Neural progenitor cell (in vitro differentiated cells): Measurements from ENCODE around the gene GRID1. TPM values are rescaled to one million over a fixed set of nuclear protein-coding genes. Genes with fewer than 3 reads are reported as not detected.

Experiments used
- DNase-seq: peaks from one replicate; pipeline ENCODE4 v3.0.0-alpha.2; 2016; ENCODE audit warnings: low spot score
- H2AFZ ChIP-seq: fragments of 200-600 bp; sonication (generic); replicated peaks from 2 replicates; pipeline ENCODE4 v1.6.1; 2016; ENCODE audit warnings: antibody characterized with exemption
- H3F3A ChIP-seq: fragments of 200-600 bp; sonication (generic); 2 replicates; pipeline ENCODE4 v1.6.1; 2016; ENCODE audit warnings: antibody characterized with exemption, low read depth
- H3K27ac ChIP-seq: fragments of 200-600 bp; sonication (generic); 2 replicates; pipeline ENCODE4 v1.5.1; 2016; ENCODE audit warnings: mild to moderate bottlenecking
- H3K27me3 ChIP-seq: fragments of 200-600 bp; sonication (generic); 2 replicates; pipeline ENCODE4 v1.6.1; 2016; ENCODE audit warnings: mild to moderate bottlenecking, moderate library complexity
- H3K36me3 ChIP-seq: fragments of 200-600 bp; sonication (generic); 2 replicates; pipeline ENCODE4 v1.5.1; 2016
- H3K4me1 ChIP-seq: fragments of 200-600 bp; sonication (generic); 2 replicates; pipeline ENCODE4 v1.6.1; 2016; ENCODE audit warnings: mixed run types
- H3K4me2 ChIP-seq: fragments of 200-600 bp; sonication (generic); 2 replicates; pipeline ENCODE4 v1.6.1; 2016
- H3K4me3 ChIP-seq: fragments of 200-600 bp; sonication (generic); 2 replicates; pipeline ENCODE4 v1.5.1; 2016
- H3K79me2 ChIP-seq: fragments of 200-600 bp; sonication (generic); 2 replicates; pipeline ENCODE4 v1.6.1; 2016; ENCODE audit warnings: low read depth
- H3K9ac ChIP-seq: fragments of 200-600 bp; sonication (generic); 2 replicates; pipeline ENCODE4 v1.6.1; 2016
- H3K9me3 ChIP-seq: fragments of 200-600 bp; sonication (generic); 2 replicates; pipeline ENCODE4 v1.5.1; 2016; ENCODE audit warnings: low read depth
- H4K20me1 ChIP-seq: fragments of 200-600 bp; sonication (generic); 2 replicates; pipeline ENCODE4 v1.6.1; 2016; ENCODE audit warnings: low read depth
- H3K27ac Mint-ChIP-seq: 3 replicates; pipeline ENCODE4 v1.8.0; 2021; ENCODE audit warnings: mixed read lengths
- H3K27me3 Mint-ChIP-seq: 2 replicates; pipeline ENCODE4 v1.8.0; 2022; ENCODE audit warnings: low read depth, mild to moderate bottlenecking, inconsistent platforms, moderate library complexity, mixed read lengths; ENCODE audit not compliant: insufficient read depth
- H3K36me3 Mint-ChIP-seq: 3 replicates; pipeline ENCODE4 v1.8.0; 2021; ENCODE audit warnings: mixed read lengths
- H3K4me1 Mint-ChIP-seq: 3 replicates; pipeline ENCODE4 v1.8.0; 2021; ENCODE audit warnings: mixed read lengths
- H3K4me3 Mint-ChIP-seq: 3 replicates; pipeline ENCODE4 v1.8.0; 2021; ENCODE audit warnings: mild to moderate bottlenecking, moderate library complexity, mixed read lengths
- H3K9me3 Mint-ChIP-seq: 3 replicates; pipeline ENCODE4 v1.8.0; 2020; ENCODE audit warnings: mixed read lengths
- CTCF ChIP-seq: fragments of 200-600 bp; sonication (generic); IDR thresholded peaks from 2 replicates; pipeline ENCODE4 v1.5.1; 2017; ENCODE audit warnings: antibody characterized with exemption, mild to moderate bottlenecking
- EZH2 ChIP-seq: fragments of 200-600 bp; sonication (generic); IDR thresholded peaks from 2 replicates; pipeline ENCODE4 v1.6.1; 2017; ENCODE audit warnings: antibody characterized with exemption, mild to moderate bottlenecking, moderate library complexity
- EZH2phosphoT487 ChIP-seq: fragments of 200-600 bp; sonication (generic); IDR thresholded peaks from 2 replicates; pipeline ENCODE4 v1.6.1; 2017; ENCODE audit warnings: antibody characterized with exemption
- total RNA-seq: library from RNA; depleted of rRNA; stranded (reverse); fragments of >200 nt; gene quantifications from 2 replicates; pipeline ENCODE4 v1.2.3, GENCODE V29; 2015; ENCODE audit warnings: low replicate concordance

The GRID1 gene
- total RNA-seq, 1 donor from 2014 or later = not detected

DNA sequence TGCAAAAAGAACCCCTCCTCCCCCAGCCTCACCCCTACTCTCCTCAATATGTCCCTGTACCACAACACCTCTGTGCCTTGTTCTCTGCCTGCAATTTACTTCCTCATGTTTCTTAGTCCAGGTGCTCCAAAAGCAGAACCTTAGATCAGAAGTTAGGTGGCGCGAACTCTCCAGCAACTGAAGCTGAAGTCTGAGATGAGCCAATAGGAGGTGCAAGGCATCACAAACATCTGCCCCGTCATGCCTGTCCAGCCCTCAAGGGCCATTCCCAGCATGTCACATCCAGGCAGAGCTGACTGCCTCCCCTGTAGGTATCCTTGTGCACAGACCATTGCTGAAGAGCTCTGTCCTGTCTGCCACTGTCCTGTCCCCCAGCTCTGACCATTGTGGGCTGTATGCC is 508.8 kb downstream of the GRID1 start:
- peaks cover 6% of the 10 kb centered on the region for H3K4me1 Mint-ChIP-seq
- H3K36me3 Mint-ChIP-seq = peaks cover 2% of the 10 kb centered on the region
- no peaks in the 10 kb centered on the region for H3K9me3 ChIP-seq

GRCh38 chr10:85857305-85857704 is 509.3 kb downstream of the GRID1 start:
- no peak overlapping the region for H3K9ac ChIP-seq
- H3K9me3 ChIP-seq = no peaks in the 10 kb centered on the region
- no peaks in the 10 kb centered on the region for H3K79me2 ChIP-seq
- H3F3A ChIP-seq = no peaks in the 10 kb centered on the region
- H3K27me3 Mint-ChIP-seq = peaks cover 5% of the 10 kb centered on the region
- no peak overlapping the region for H3K4me3 ChIP-seq
- H3K27ac ChIP-seq = no peak overlapping the region
- H3K36me3 ChIP-seq = no peaks in the 10 kb centered on the region
- TF ChIP-seq EZH2 (no peak), EZH2phosphoT487 (no peak), CTCF (no peak)
- H3K9me3 Mint-ChIP-seq = peaks cover 4% of the 10 kb centered on the region
- no peak overlapping the region for H3K27ac Mint-ChIP-seq
- H3K4me1 Mint-ChIP-seq = peaks cover 1% of the 10 kb centered on the region
- no peak overlapping the region for H3K4me2 ChIP-seq
- H2AFZ ChIP-seq = no peak overlapping the region
- no peaks in the 10 kb centered on the region for H4K20me1 ChIP-seq
- H3K36me3 Mint-ChIP-seq = peaks cover 2% of the 10 kb centered on the region
- no peak overlapping the region for H3K4me3 Mint-ChIP-seq
- DNase-seq = no peak
- no peaks in the 10 kb centered on the region for H3K27me3 ChIP-seq
- H3K4me1 ChIP-seq = no peaks in the 10 kb centered on the region

More for the DNA sequence above, 508.8 kb downstream of the GRID1 start:
- DNase-seq = no peak
- TF ChIP-seq CTCF (no peak), EZH2phosphoT487 (no peak), EZH2 (no peak)
- H3K4me3 Mint-ChIP-seq = no peak overlapping the region
- Histone ChIP-seq H3K27me3 (no peaks in the 10 kb centered on the region), H3K4me1 (no peaks in the 10 kb centered on the region), H3K79me2 (no peaks in the 10 kb centered on the region), H3F3A (no peaks in the 10 kb centered on the region), H3K27ac (no peak overlapping the region), H4K20me1 (no peaks in the 10 kb centered on the region), H3K4me3 (no peak overlapping the region), H3K4me2 (no peak overlapping the region), H3K36me3 (no peaks in the 10 kb centered on the region), H3K9ac (no peak overlapping the region), H2AFZ (no peak overlapping the region)
- peaks cover 4% of the 10 kb centered on the region for H3K9me3 Mint-ChIP-seq
- H3K27me3 Mint-ChIP-seq = peaks cover 5% of the 10 kb centered on the region
- no peak overlapping the region for H3K27ac Mint-ChIP-seq

- no peak overlapping the region for H3K27ac Mint-ChIP-seq
- TF ChIP-seq CTCF = no peak
- TF ChIP-seq EZH2phosphoT487 = no peak
- no peak for TF ChIP-seq EZH2
- peaks cover 8% of the 10 kb centered on the region for H3K27me3 Mint-ChIP-seq
- DNase-seq = no peak
- H3K4me1 Mint-ChIP-seq = peaks cover 13% of the 10 kb centered on the region
- no peak overlapping the region for H3K4me3 Mint-ChIP-seq
- Histone ChIP-seq H3K79me2 (no peaks in the 10 kb centered on the region), H3K9me3 (no peaks in the 10 kb centered on the region), H3K9ac (no peak overlapping the region), H3K36me3 (no peaks in the 10 kb centered on the region), H3K27ac (no peak overlapping the region), H4K20me1 (no peaks in the 10 kb centered on the region), H3K4me3 (no peak overlapping the region), H3K27me3 (no peaks in the 10 kb centered on the region), H3K4me2 (no peak overlapping the region), H3K4me1 (peaks cover 5% of the 10 kb centered on the region), H2AFZ (no peak overlapping the region), H3F3A (no peaks in the 10 kb centered on the region)
- H3K9me3 Mint-ChIP-seq = peaks cover 17% of the 10 kb centered on the region
- H3K36me3 Mint-ChIP-seq = peaks cover 8% of the 10 kb centered on the region
These were observed 514.7 kb downstream of the GRID1 start for GRCh38 chr10:85851934-85852333.
